PFSK-1 (cell line): ENCODE results near the gene EGFL7.

Experiments
- FOXP2 ChIP-seq: optimal IDR thresholded peaks from 2 replicates; pipeline ENCODE3; 2011; ENCODE audit warnings: borderline replicate concordance, control low read depth, inconsistent platforms; ENCODE audit not compliant: insufficient read depth; ENCODE audit errors: extremely low read length, extremely low read depth
- POLR2AphosphoS5 ChIP-seq: IDR thresholded peaks from 2 replicates; pipeline ENCODE4 v1.6.1; 2012; ENCODE audit warnings: low read depth, mild to moderate bottlenecking, control low read depth, low read length, moderate library complexity
- SIN3A ChIP-seq: IDR thresholded peaks from 2 replicates; pipeline ENCODE4 v1.6.1; 2012; ENCODE audit warnings: mild to moderate bottlenecking, low read length, moderate library complexity, borderline replicate concordance; ENCODE audit not compliant: insufficient read depth
- TAF1 ChIP-seq: IDR thresholded peaks from 2 replicates; pipeline ENCODE4 v1.6.1; 2012; ENCODE audit warnings: low read length, control low read depth, borderline replicate concordance; ENCODE audit not compliant: insufficient read depth
- TF ChIP-seq, protein P1 (sequence below), 2 experiments: IDR thresholded peaks; 2 replicates each; pipeline versions ENCODE4 v1.6.1 to v1.8.0; 2011 to 2012; ENCODE audit warnings: low read depth in 2 of 2, low read length in 2 of 2, control low read depth in 1 of 2, inconsistent platforms in 1 of 2, mild to moderate bottlenecking in 1 of 2, moderate library complexity in 1 of 2; ENCODE audit not compliant: insufficient read depth in 1 of 2

Gene EGFL7

DNA sequence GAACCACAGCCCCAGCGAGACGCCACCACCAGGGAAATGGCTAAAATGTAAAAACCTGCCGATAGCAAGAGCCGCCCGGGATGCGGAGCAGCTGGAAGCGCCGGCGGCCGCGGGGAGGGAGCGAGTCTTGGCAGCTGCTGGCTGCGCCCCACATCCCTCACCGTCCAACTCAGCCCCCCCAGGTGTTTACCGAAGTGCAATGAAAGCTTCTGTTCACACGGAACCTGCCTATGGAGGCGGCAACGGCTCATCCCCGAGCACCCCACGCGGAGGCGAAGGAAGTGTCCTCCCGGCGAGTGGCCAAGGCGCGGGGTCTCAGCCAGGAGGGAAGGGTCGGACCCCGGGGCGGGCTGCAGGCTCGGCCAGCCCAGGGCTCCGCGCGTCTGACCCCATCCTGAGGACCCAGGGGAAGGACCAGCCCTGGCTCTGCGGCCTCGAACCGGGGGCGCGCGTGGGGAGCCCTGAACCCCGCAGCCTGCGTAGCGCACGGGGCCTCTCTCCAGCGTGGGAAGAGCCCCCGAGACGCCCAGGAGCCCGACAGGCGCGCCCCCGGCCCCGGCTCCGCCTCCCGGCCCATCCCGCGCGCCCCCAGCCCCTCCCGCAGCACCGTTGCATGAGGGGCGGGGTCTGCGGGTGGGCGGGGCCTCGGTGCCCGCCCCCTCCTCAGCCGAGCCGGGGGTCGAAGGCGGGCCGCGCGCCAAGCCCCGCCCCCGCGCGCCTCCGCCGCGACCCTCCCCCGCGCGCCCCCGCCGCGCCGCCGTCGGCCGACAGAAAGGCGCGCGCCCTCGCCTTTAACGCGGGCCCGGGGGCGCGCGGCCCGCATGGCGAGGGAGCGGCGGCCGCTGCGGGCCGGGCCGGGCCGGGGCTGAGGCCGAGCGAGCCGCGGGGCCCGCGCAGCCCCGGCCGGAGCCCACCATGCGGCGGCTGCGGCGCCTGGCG is 49.3 kb downstream of the EGFL7 start, which contains the start of gene DIPK1B:
Gene DIPK1B (plus strand): TSS at position 822 of the 939 bp plus-strand sequence. CDS start 94 bp downstream, at position 916.
- no peak for TF ChIP-seq POLR2AphosphoS5
- TF ChIP-seq FOXP2: no peak
- no peak for TF ChIP-seq SIN3A
- TF ChIP-seq, protein P1, sequence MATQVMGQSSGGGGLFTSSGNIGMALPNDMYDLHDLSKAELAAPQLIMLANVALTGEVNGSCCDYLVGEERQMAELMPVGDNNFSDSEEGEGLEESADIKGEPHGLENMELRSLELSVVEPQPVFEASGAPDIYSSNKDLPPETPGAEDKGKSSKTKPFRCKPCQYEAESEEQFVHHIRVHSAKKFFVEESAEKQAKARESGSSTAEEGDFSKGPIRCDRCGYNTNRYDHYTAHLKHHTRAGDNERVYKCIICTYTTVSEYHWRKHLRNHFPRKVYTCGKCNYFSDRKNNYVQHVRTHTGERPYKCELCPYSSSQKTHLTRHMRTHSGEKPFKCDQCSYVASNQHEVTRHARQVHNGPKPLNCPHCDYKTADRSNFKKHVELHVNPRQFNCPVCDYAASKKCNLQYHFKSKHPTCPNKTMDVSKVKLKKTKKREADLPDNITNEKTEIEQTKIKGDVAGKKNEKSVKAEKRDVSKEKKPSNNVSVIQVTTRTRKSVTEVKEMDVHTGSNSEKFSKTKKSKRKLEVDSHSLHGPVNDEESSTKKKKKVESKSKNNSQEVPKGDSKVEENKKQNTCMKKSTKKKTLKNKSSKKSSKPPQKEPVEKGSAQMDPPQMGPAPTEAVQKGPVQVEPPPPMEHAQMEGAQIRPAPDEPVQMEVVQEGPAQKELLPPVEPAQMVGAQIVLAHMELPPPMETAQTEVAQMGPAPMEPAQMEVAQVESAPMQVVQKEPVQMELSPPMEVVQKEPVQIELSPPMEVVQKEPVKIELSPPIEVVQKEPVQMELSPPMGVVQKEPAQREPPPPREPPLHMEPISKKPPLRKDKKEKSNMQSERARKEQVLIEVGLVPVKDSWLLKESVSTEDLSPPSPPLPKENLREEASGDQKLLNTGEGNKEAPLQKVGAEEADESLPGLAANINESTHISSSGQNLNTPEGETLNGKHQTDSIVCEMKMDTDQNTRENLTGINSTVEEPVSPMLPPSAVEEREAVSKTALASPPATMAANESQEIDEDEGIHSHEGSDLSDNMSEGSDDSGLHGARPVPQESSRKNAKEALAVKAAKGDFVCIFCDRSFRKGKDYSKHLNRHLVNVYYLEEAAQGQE (IDR thresholded peaks at IDR 0.05; ENCODE audit: insufficient read depth in 1 of 2, low read depth in 2 of 2, low read length in 2 of 2): no peak
- TF ChIP-seq TAF1: no peak

DNA sequence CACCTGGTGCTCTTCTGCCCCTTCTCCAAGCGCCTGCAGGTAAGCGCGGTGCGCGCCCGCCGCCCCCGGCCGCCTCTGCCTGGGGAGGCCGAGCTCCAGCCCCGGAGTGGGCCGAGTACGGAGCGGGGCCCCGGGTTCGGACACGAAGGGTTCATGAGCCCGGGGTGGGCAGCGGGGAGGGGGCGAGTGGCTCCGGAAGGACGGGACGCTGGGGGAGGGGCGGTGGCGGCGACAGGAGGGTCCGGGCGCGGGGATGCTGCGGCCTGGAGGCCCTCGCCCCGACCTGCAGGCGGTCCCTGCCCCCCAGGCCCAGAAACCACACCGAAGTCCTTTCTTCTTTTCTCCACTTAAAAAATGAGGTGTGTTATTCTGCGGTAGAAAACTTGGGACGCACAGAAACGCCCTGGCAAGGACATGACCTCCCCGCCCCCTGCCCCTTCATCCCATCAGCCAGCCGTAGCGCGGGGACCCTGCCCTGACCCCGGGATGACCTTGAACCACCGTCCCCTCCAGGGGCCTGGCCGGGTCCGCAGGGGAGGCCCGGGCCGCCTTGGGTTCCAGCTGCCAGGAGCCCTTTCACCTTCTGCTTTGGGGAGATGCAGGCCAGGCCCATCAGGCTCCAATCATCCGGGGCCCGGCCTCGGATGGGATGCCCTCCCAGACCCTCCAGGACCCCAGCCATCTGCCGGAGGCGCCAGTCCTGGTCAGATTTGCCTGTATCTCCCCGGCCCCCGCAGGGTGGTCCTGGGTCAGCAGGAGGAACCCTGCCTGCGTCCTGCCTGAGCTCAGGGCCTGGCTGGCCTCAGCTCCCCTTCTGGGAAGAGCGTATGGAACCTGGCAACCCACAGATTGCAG is 50.2 kb downstream of the EGFL7 start:
- TF ChIP-seq FOXP2: no peak
- TF ChIP-seq SIN3A: no peak
- TF ChIP-seq POLR2AphosphoS5: no peak
- TF ChIP-seq, protein P1 (IDR thresholded peaks at IDR 0.05; ENCODE audit: insufficient read depth in 1 of 2, low read depth in 2 of 2, low read length in 2 of 2): no peak
- no peak for TF ChIP-seq TAF1

DNA sequence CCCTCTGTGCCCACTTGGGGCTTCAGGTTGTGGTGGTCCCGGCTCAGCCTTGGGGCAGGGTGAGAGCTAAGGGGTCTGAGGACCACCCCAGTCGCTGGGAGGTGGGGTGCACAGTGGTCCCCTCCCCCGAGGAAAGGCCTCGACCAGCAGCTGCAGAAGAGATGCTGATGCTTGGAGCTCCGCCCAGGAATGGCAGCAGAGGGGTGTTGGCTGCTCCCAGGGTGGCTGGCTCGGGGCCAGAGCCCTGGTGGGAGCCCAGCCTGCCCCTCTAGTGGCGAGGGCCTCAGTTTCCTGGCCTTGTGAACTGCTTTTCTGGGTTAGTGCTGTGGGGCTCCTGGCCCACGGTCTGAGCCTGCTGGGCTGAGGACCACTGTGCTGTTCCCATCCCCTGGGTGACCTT is 50.8 kb downstream of the EGFL7 start:
- TF ChIP-seq, protein P1 (IDR thresholded peaks at IDR 0.05; ENCODE audit: insufficient read depth in 1 of 2, low read depth in 2 of 2, low read length in 2 of 2): no peak
- TF ChIP-seq FOXP2: no peak
- no peak for TF ChIP-seq POLR2AphosphoS5
- no peak for TF ChIP-seq SIN3A
- no peak for TF ChIP-seq TAF1

DNA sequence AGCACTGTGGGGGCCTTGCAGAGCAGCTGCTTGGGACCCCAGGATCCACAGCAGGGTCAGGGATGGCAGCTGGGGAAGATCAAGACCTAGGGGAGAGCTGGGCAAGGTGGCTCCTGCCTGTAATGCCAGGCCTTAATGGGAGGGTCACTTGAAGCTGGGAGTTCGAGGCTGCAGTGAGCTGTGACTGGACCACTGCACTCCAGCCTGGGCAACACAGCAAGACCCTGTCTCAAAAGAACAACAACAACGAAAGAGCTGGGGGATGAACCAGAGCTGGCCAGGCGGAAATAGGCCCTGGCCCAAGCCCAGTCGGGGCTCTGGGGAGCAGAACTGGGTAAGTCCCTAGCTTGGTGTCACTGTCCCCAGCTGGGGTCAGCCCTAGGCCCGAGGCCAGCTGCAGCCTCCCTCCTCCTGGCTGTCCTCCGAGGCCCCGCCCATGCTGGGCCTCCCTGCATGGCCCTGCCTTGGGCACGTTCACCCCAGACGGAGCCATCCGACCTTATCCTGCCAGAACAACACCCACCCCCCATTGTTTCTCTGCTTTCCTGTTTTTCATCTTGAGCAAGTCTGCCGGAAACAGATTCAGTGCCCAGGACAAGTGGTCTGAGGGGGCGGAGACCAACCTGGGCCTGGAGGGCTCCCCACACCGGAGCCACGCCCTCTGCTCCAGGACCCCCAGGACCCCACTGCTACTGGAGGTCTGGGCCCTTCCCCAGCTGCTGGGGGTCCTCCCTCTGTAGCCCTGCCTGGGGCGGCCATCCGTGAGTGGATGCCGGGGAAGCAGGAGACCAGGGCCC is 51.6 kb downstream of the EGFL7 start:
- TF ChIP-seq FOXP2 (no peak), SIN3A (no peak), TAF1 (no peak), POLR2AphosphoS5 (no peak)
- TF ChIP-seq, protein P1 (IDR thresholded peaks at IDR 0.05; ENCODE audit: insufficient read depth in 1 of 2, low read depth in 2 of 2, low read length in 2 of 2): no peak
